Measurements from ENCODE around the gene CPNE8.

Gene CPNE8

GRCh38 chr12:38905480-38906351 lies at the start of gene CPNE8:
CPNE8 (minus strand) TSS chr12:38905591; CDS start chr12:38905534, 57 bp downstream.
- peak; percentile 86 for DNase-seq

GRCh38 chr12:38954238-38954873 lies 49.0 kb upstream of the CPNE8 start:
- DNase-seq = peak; percentile 12

DNA sequence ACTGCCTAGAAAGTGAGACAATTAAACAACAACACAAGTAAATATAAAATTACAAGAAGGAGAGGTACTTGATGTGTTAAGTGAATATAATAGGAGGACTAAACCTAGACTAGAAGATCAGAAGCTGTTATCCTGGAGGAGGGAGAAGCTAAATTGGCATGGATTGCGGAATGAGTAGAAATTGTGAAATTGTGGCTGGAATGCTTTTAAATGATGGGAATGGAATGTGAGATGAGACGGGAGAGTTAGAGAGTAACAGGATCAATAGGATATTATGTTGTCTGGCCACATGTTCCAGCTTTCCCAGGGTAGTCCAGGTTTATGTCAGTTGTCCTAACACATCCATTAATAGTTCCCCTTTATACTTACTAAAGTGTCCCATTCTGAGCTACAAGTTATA lies 44.0 kb upstream of the CPNE8 start:
- DNase-seq = no peak

- DNase-seq = no peak
Measured at GRCh38 chr12:38934686-38935085, 29.3 kb upstream of the CPNE8 start.

DNA sequence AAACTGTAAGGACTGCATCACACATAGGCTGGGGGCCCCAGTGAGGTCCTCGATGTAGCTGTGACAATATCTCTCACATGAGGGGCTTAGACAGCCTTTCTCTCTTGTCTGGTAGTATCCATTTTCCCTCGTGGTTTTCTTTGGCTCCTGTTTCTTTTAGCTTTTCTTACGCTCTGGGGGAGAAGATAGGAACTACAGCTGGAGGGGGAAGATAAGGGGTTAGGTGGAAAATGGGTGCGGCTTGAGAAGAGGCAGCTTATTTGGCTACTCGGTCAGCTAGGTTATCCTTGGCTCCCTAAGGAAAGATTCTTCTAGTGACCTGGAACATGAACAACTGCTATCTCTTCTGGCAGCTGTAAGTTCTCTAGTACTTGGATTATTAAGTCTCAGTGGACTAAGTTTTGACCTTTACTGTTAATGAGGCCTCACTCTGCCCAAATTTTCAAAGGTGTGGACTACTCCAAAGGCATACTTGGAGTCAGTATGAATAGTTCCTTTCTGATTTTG lies 28.7 kb upstream of the CPNE8 start:
- DNase-seq = no peak

DNA sequence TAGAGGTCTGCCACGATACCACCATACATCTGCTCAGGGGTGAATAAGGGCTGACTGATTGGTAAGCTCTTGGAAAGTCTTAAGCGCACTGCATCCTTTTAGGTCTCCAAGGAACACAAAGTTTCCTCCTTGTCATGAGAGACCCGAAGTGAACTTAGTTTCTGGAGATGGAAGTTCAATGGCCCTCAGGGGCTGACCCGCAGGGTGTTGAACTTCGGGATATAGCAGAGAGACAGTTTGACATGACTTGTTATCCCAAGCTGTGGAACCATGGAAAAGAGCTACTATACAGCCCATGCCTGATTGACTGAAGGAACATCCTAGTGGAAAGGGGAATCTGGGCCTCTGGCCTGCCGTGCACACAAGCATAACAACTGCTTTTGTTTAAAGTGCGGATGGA lies 26.9 kb upstream of the CPNE8 start:
- DNase-seq = no peak

DNA sequence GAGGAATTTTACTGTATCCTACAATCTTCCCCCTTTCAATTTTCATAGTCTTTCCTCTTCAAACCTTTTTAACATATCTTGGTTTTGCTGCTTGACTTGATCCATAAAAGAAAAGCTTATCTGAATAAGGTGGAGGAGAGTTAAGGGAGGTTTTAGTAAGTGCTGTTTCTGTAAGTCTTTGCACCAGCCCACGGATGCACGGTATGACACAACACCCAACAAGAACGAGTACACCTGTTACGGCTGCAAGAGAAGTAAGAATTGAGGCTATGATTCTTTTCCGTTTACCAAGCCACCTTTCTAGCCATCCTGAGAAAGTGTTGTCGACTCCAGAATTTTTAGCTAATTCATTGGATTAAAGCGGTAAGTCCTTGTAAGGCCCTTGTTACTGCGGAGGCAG lies 26.1 kb upstream of the CPNE8 start:
- no peak for DNase-seq

DNA sequence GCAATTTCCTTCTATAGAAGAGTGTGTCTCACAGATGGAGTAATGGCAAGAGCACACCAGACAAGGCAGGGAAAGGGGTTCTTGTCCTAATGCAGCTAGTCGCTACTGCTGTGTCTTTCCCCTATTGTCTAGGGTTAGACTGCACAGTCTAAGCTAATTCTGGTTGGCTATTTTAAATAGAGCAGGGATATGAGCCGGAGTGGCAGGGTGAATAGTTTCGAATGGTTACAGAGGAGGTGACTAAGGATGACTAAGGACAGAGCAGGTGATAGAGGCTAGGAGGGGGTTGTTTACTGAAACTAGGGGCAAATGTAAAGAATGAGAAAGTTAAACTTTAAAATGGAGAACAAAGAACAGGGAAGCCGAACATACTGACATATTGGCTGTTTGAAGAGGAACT lies 25.6 kb upstream of the CPNE8 start:
- no peak for DNase-seq

DNA sequence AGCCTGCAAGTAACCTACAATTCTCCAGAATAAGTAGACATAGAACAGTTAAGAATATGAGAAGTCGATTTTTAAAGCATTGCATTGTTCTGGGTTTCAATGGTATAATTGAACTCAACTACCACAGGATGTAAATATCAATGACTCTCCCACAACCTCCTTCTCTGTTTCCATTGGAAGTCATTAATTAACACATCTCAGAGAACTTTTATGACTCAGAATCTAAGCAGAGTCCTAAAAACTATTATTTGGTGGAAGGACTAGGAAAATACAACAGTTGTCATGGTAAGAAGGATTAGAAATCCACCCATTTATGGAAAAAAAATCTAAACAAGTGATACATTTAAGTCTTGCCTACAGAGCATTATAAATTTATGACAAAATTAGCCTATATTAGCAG lies 21.1 kb upstream of the CPNE8 start:
- no peak for DNase-seq

DNA sequence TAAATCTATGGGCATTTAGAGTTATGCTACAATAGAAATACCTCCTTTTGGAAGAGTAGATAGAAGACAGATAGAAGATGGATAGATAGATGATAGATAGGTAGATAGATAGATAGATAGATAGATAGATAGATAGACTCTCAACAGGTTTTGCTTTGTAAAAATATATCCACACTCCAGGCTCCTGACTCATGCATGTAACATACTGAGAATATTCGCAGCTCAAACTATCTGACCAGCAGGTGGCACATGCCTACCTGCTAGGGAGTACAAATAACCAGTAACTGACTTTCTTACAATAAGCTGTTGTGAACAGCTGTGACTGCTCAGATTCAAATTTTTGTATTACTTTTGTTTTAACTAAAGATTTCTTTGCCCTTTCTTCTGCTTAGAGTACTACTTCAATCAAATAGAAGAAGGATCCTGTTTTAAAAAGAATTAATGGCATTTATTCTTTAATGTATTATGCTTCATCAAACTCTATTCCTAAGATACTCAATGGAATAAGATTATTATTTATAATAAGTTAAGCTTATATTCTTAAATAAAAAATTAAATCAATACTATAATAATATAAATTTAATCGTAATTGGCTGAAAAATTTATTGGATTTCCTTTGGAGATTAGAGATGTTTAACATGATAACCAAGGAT lies 15.8 kb upstream of the CPNE8 start:
- no peak for DNase-seq

DNA sequence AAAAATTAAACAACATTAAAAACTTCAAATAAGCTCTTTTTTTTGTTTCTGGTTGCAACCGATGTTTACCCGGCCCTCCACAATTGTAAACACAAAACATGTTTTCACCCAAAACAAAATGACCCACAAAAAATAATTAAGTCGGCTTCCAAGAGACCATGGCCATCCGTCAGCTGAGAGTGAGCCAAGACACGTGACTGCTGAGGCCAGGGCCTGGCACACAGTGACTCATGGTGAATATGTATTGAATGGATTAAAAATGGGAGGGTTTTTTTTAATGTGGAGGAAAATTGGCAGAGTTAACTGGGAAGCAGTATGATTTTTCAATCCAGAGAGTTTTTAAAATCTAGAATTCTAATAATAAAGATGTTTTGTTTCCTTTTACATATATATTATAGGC lies 13.8 kb upstream of the CPNE8 start:
- DNase-seq = no peak

DNA sequence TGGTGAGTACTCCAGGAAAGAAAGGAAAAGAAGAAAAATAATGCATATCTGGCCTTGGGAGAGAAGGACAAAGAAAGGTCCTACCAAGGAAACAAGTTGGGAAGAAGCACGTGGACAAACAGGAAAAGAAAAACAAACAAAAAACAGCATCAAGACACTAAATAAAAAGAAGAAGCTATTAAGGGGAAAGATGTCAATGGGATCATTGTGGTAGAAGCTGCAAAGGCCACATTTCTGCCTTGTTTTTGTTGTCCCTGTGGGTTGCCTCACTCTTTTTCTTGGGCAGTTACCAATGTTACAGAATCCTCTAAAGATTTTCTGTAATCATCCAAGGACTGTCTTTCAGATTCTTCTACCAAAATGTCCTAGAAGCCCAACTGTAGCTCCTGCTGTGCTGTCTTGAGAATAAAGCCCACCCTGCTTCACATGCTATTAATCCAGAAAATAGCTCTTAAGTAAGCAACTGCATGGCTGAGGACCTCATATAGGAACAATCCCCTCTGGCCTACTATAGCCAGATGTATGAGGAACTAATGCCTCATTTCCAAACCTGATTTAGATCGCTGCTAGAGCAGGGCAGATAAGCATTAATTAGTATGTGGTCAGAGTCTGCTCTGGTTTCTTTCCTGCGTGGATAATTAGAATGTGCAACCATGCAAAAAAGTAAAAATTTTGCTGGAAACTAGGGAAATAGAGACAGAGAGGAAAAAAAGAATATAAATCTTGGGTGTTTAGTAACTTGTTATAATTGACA lies 10.2 kb upstream of the CPNE8 start:
- DNase-seq = peak; percentile 12

- DNase-seq = no peak
Measured at GRCh38 chr12:38912116-38912515, 6.7 kb upstream of the CPNE8 start.

- no peak for DNase-seq
Measured at GRCh38 chr12:38911611-38912010, 6.2 kb upstream of the CPNE8 start.

DNA sequence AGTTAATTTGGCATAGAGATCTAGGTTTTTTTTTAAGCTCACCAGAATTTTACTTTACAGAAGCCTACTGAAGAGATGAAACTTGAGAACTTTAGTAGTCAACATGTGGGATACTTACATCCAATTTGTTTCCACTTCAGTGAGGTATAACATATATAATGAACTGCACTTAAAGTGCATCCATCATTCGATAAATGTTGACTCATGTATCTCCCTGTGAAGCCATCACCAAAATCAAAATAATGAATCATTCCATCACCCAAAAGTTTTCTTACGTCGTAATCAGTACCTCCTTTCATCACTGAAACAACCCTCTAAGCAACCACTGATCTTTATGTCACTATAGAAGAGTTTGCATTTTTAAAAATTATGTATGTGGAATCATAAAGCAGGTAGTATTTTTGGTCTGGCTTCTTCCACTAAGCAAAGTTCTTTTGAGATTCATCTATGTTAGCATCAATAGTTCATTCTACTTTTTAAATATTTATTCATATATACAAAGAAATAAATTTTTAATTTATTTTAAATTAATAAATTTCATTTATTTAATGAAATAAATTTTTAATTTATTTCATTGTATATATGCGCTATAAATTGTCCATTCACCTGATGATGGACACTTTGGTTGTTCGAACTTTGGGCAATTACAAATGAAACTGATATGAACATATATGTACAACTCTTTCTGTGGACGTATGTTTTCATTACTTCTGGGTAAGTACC lies 2.0 kb upstream of the CPNE8 start:
- DNase-seq = no peak

- DNase-seq = peak; percentile 94
Measured at GRCh38 chr12:38906482-38907200, 1.2 kb upstream of the CPNE8 start.

GRCh38 chr12:38904537-38905479 lies 583 bp downstream of the CPNE8 start:
- peak; percentile 75 for DNase-seq

GRCh38 chr12:38903596-38903995 lies 1.8 kb downstream of the CPNE8 start:
- DNase-seq = no peak

DNA sequence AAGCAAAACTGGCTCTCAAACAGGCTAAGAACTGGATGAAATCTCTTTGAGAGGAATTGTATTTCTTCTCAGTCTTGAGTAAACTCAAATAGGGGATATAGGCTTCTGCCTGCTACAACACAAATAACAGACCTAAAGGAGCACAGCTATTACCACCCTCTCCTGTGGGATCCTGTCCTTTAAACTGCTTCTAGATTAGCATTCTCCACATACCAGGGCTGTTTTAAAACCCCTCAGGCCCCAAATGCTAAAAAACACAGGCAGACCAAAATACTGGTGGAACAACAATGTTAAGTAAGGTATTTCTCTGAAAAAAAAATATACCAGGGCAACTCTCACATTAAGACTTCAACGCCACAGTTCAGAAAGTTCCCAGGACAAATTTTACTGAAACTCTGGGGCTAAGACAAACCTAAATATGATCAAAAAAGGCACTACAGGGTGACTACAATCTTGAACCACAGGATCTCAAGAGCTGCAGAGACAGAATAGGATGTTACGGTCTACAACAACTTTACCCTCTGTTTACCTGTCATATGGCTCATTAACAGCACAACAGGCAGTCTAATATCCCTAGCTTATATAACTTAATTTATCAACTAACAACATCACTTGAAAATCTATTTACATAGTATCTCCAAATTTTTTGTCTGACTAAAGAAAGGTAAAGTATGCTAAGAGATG lies 7.2 kb downstream of the CPNE8 start:
- no peak for DNase-seq

DNA sequence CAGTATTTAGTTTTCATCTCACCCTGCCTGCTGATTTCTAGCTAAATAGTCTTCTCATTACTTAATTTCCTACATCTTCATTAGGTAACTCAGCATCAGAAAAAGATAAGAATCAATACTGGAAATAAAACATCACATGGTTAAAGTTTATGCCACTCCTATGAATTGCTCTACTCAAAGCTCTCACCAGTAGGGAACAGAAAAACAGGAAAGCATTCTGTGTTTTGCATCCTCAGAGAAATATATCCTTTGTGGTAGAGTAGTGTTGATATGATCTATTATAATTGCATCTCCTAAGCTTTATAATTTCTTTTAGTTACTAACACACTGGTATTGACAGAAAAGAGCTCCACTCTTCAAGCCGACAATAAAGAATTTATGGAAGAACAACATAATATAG lies 9.9 kb downstream of the CPNE8 start:
- no peak for DNase-seq

Data from retina (tissue), 1 donor.